WTC11 (cell line): ENCODE data around the gene LPP. TPM values are rescaled to one million over a fixed set of nuclear protein-coding genes. Genes with fewer than 3 reads are reported as not detected.

ENCODE experiments used
- ATAC-seq: fragments of 200-7000 bp; cut with Tn5 transposase; 2 replicates; pipeline ENCODE4 v1.10.0; 2021; ENCODE audit warnings: mild to moderate bottlenecking, moderate library complexity
- CTCF ChIA-PET: fragments of 300-600 bp; sonication (Branson Sonifier 250); formaldehyde crosslinking; loops from one replicate; lab custom pipeline; 2021; ENCODE audit warnings: antibody characterized with exemption; lab: Charles Lee
- POLR2A ChIA-PET: fragments of 350-600 bp; sonication (Branson Sonifier 250); formaldehyde crosslinking; loops from one replicate; lab custom pipeline; 2021; ENCODE audit warnings: antibody characterized with exemption; lab: Charles Lee
- DNase-seq: peaks from one replicate; pipeline ENCODE4 v3.0.0; 2021; ENCODE audit warnings: low spot score
- H3K27ac Mint-ChIP-seq: 2 replicates; pipeline ENCODE4 v1.8.0; 2021; ENCODE audit warnings: mixed read lengths
- H3K27me3 Mint-ChIP-seq: 2 replicates; pipeline ENCODE4 v1.8.0; 2021; ENCODE audit warnings: low read depth, mild to moderate bottlenecking, moderate library complexity, mixed read lengths
- H3K36me3 Mint-ChIP-seq: 2 replicates; pipeline ENCODE4 v1.8.0; 2021; ENCODE audit warnings: mixed read lengths
- H3K4me1 Mint-ChIP-seq: 2 replicates; pipeline ENCODE4 v1.8.0; 2022; ENCODE audit warnings: mixed read lengths
- H3K4me3 Mint-ChIP-seq: 2 replicates; pipeline ENCODE4 v1.8.0; 2021; ENCODE audit warnings: mild to moderate bottlenecking, moderate library complexity, mixed read lengths
- H3K9me3 Mint-ChIP-seq: 2 replicates; pipeline ENCODE4 v1.8.0; 2021; ENCODE audit warnings: mixed read lengths
- CBFB ChIP-seq: sonication (generic); formaldehyde crosslinking; IDR thresholded peaks from 2 replicates; pipeline ENCODE4 v1.8.1; 2022; ENCODE audit warnings: mild to moderate bottlenecking, low read depth, missing genetic modification reagents
- E2F1 ChIP-seq: sonication (generic); formaldehyde crosslinking; IDR thresholded peaks from 2 replicates; pipeline ENCODE4 v1.8.0; 2022; ENCODE audit warnings: mild to moderate bottlenecking, missing genetic modification reagents
- E2F4 ChIP-seq: sonication (generic); formaldehyde crosslinking; IDR thresholded peaks from 2 replicates; pipeline ENCODE4 v1.8.1; 2022; ENCODE audit warnings: low read depth, mild to moderate bottlenecking, moderate library complexity, missing genetic modification reagents, borderline replicate concordance
- ESRRA ChIP-seq: sonication (generic); formaldehyde crosslinking; IDR thresholded peaks from 2 replicates; pipeline ENCODE4 v1.8.1; 2022; ENCODE audit warnings: mild to moderate bottlenecking, missing genetic modification reagents, borderline replicate concordance
- ETV6 ChIP-seq: sonication (generic); formaldehyde crosslinking; IDR thresholded peaks from 2 replicates; pipeline ENCODE4 v1.8.1; 2022; ENCODE audit warnings: mild to moderate bottlenecking, missing genetic modification reagents
- GRHL2 ChIP-seq: fragments of 250-450 bp; sonication (Bioruptor Pico); IDR thresholded peaks from 2 replicates; pipeline ENCODE4 v1.8.0; 2022; ENCODE audit warnings: mild to moderate bottlenecking, moderate library complexity; ENCODE audit not compliant: insufficient replicate concordance, severe bottlenecking
- IRF2 ChIP-seq: sonication (generic); formaldehyde crosslinking; IDR thresholded peaks from 2 replicates; pipeline ENCODE4 v1.8.0; 2022; ENCODE audit warnings: low read depth, missing genetic modification reagents, borderline replicate concordance
- JAZF1 ChIP-seq: fragments of 250-450 bp; sonication (Bioruptor Pico); IDR thresholded peaks from 2 replicates; pipeline ENCODE4 v1.9.0; 2021; ENCODE audit warnings: moderate library complexity, mild to moderate bottlenecking, inconsistent platforms
- JUN ChIP-seq: sonication (generic); formaldehyde crosslinking; IDR thresholded peaks from 2 replicates; pipeline ENCODE4 v1.8.0; 2023; ENCODE audit warnings: mild to moderate bottlenecking, missing genetic modification reagents
- MAX ChIP-seq: sonication (generic); formaldehyde crosslinking; IDR thresholded peaks from 2 replicates; pipeline ENCODE4 v1.8.0; 2022; ENCODE audit warnings: mild to moderate bottlenecking, missing genetic modification reagents
- MXD4 ChIP-seq: fragments of 250-450 bp; sonication (Bioruptor Pico); IDR thresholded peaks from 2 replicates; pipeline ENCODE4 v1.8.0; 2021; ENCODE audit warnings: mild to moderate bottlenecking, moderate library complexity, borderline replicate concordance
- NFYB ChIP-seq: sonication (generic); formaldehyde crosslinking; conservative IDR thresholded peaks from 2 replicates; pipeline ENCODE4 v1.8.0; 2022; ENCODE audit warnings: low read depth, missing genetic modification reagents
- NR1H2 ChIP-seq: sonication (generic); formaldehyde crosslinking; IDR thresholded peaks from 2 replicates; pipeline ENCODE4 v1.9.0; 2021; ENCODE audit warnings: mild to moderate bottlenecking, moderate library complexity, missing genetic modification reagents
- OVOL2 ChIP-seq: fragments of 250-450 bp; sonication (Bioruptor Pico); IDR thresholded peaks from 2 replicates; pipeline ENCODE4 v1.9.0; 2021; ENCODE audit warnings: mild to moderate bottlenecking, borderline replicate concordance
- PREB ChIP-seq: sonication (generic); formaldehyde crosslinking; IDR thresholded peaks from 2 replicates; pipeline ENCODE4 v1.8.1; 2022; ENCODE audit warnings: mild to moderate bottlenecking, missing genetic modification reagents, moderate library complexity, borderline replicate concordance
- TCF7 ChIP-seq: sonication (generic); formaldehyde crosslinking; IDR thresholded peaks from 2 replicates; pipeline ENCODE4 v1.8.0; 2022; ENCODE audit warnings: mild to moderate bottlenecking, low read depth, missing genetic modification reagents, moderate library complexity
- TEAD4 ChIP-seq: sonication (generic); formaldehyde crosslinking; IDR thresholded peaks from 2 replicates; pipeline ENCODE4 v1.8.0; 2022; ENCODE audit warnings: mild to moderate bottlenecking, missing genetic modification reagents
- TP53 ChIP-seq: sonication (generic); formaldehyde crosslinking; IDR thresholded peaks from 2 replicates; pipeline ENCODE4 v1.8.1; 2023; ENCODE audit warnings: mild to moderate bottlenecking, missing genetic modification reagents
- USF1 ChIP-seq: sonication (generic); formaldehyde crosslinking; IDR thresholded peaks from 2 replicates; pipeline ENCODE4 v1.8.0; 2022; ENCODE audit warnings: mild to moderate bottlenecking, missing genetic modification reagents
- ZBTB43 ChIP-seq: sonication (generic); formaldehyde crosslinking; IDR thresholded peaks from 2 replicates; pipeline ENCODE4 v1.8.1; 2023; ENCODE audit warnings: mild to moderate bottlenecking, missing genetic modification reagents
- ZMAT4 ChIP-seq: fragments of 250-450 bp; sonication (Bioruptor Pico); IDR thresholded peaks from 2 replicates; pipeline ENCODE4 v1.9.0; 2021; ENCODE audit warnings: mild to moderate bottlenecking
- ZNF138 ChIP-seq: sonication (generic); formaldehyde crosslinking; conservative IDR thresholded peaks from 2 replicates; pipeline ENCODE4 v1.8.1; 2022; ENCODE audit warnings: mild to moderate bottlenecking, moderate library complexity, missing genetic modification reagents
- ZNF232 ChIP-seq: sonication (generic); formaldehyde crosslinking; IDR thresholded peaks from 2 replicates; pipeline ENCODE4 v1.8.0; 2022; ENCODE audit warnings: mild to moderate bottlenecking, missing genetic modification reagents
- ZSCAN18 ChIP-seq: fragments of 250-450 bp; sonication (Bioruptor Pico); IDR thresholded peaks from 2 replicates; pipeline ENCODE4 v2.1.2; 2022; ENCODE audit warnings: mild to moderate bottlenecking, moderate library complexity
- total RNA-seq: library from RNA; stranded (reverse); gene quantifications from 3 replicates; pipeline ENCODE4 v1.2.3, GENCODE V29; 2021

The LPP gene
- total RNA-seq, 1 experiment from 2014 or later = 49.6 TPM

GRCh38 chr3:188304501-188304900, 150.5 kb downstream of the LPP start:
- CTCF ChIA-PET = interaction anchor here (1.1 kb wide), 1 partner anchor 12 kb away, joined by 3 read pairs; no protein-coding TSS in a partner anchor

GRCh38 chr3:188305220-188305619, 151.3 kb downstream of the LPP start:
- no peak for ATAC-seq
- ChIA-PET CTCF (interaction anchor here (1.1 kb wide), 1 partner anchor 11 kb away, joined by 3 read pairs; no protein-coding TSS in a partner anchor), POLR2A (no interaction called here)
- Mint-ChIP-seq H3K4me1 (peaks cover 41% of the 10 kb centered on the region), H3K4me3 (no peak overlapping the region), H3K36me3 (no peaks in the 10 kb centered on the region), H3K9me3 (no peaks in the 10 kb centered on the region), H3K27me3 (no peaks in the 10 kb centered on the region), H3K27ac (no peak overlapping the region)
- DNase-seq = no peak
- no peak for TF ChIP-seq PREB (CRISPR knock-in tag)
- no peak for TF ChIP-seq USF1 (CRISPR knock-in tag)
- no peak for TF ChIP-seq TEAD4
- no peak for TF ChIP-seq MAX (CRISPR knock-in tag)
- TF ChIP-seq E2F1 (CRISPR knock-in tag) = no peak
- TF ChIP-seq NFYB (CRISPR knock-in tag) = no peak
- no peak for TF ChIP-seq CBFB
- TF ChIP-seq TP53 = no peak
- TF ChIP-seq E2F4 (CRISPR knock-in tag) = no peak
- no peak for TF ChIP-seq GRHL2 (CRISPR knock-in tag)
- TF ChIP-seq JAZF1 (CRISPR knock-in tag) = no peak
- no peak for TF ChIP-seq ETV6 (CRISPR knock-in tag)

More at GRCh38 chr3:188304501-188304900, 150.5 kb downstream of the LPP start:
- TF ChIP-seq TCF7 (CRISPR knock-in tag) (no peak), NR1H2 (CRISPR knock-in tag) (no peak), MXD4 (no peak), JAZF1 (CRISPR knock-in tag) (no peak), ESRRA (CRISPR knock-in tag) (no peak), IRF2 (CRISPR knock-in tag) (no peak)
- POLR2A ChIA-PET = no interaction called here
- peaks cover 48% of the 10 kb centered on the region for H3K4me1 Mint-ChIP-seq
- no peaks in the 10 kb centered on the region for H3K9me3 Mint-ChIP-seq
- ATAC-seq = no peak
- no peak overlapping the region for H3K27ac Mint-ChIP-seq
- no peaks in the 10 kb centered on the region for H3K36me3 Mint-ChIP-seq
- H3K27me3 Mint-ChIP-seq = no peaks in the 10 kb centered on the region
- DNase-seq = no peak
- H3K4me3 Mint-ChIP-seq = no peak overlapping the region

- Mint-ChIP-seq H3K27ac (no peak overlapping the region), H3K4me3 (no peak overlapping the region), H3K4me1 (peaks cover 30% of the 10 kb centered on the region), H3K9me3 (no peaks in the 10 kb centered on the region), H3K36me3 (no peaks in the 10 kb centered on the region), H3K27me3 (no peaks in the 10 kb centered on the region)
- DNase-seq (no peak), ATAC-seq (no peak)
- POLR2A ChIA-PET = interaction anchor here (0.6 kb wide), 1 partner anchor 39 kb away, joined by 4 read pairs; no protein-coding TSS in a partner anchor
- CTCF ChIA-PET = interaction anchor here (1.0 kb wide), 1 partner anchor 566 kb away, joined by 3 read pairs; no protein-coding TSS in a partner anchor
- TF ChIP-seq ZSCAN18 (CRISPR knock-in tag) (no peak), ZNF138 (no peak), ZBTB43 (no peak), TP53 (no peak), ZMAT4 (CRISPR knock-in tag) (no peak), OVOL2 (no peak), ZNF232 (CRISPR knock-in tag) (no peak), JUN (no peak)
Measured at GRCh38 chr3:188306435-188307005, 152.6 kb downstream of the LPP start.
